Stimulated activated naive B cell treated with anti-CD40 and anti-IgM and Interleukin-4, amounts not matched to agents 10 μg/mL and 1 μg/mL and 100 μg/mL, for 72 hours (primary cell): ENCODE measurements around the gene DDX10.

Experiments used
- ATAC-seq, 2 donors: fragments of 150-1000 bp; cut with Tn5 transposase; replicated peaks; 2 replicates each; pipeline ENCODE4 v1.10.0; 2021; ENCODE audit warnings: moderate library complexity in 1 of 2
- DNase-seq: peaks from one replicate; pipeline ENCODE4 v3.0.0; 2021
- H3K27ac Mint-ChIP-seq: one replicate; pipeline ENCODE4 v1.8.0; 2022; ENCODE audit warnings: mild to moderate bottlenecking, mixed read lengths
- H3K27me3 Mint-ChIP-seq, 2 donors: one replicate each; pipeline ENCODE4 v1.8.0; 2022; ENCODE audit warnings: mixed read lengths in 2 of 2
- H3K36me3 Mint-ChIP-seq, 2 donors: one replicate each; pipeline ENCODE4 v1.8.0; 2022; ENCODE audit warnings: mixed read lengths in 2 of 2, mild to moderate bottlenecking in 1 of 2
- H3K4me1 Mint-ChIP-seq, 2 donors: one replicate each; pipeline ENCODE4 v1.8.0; 2022; ENCODE audit warnings: mixed read lengths in 2 of 2, mild to moderate bottlenecking in 1 of 2
- H3K4me3 Mint-ChIP-seq, 2 donors: one replicate each; pipeline ENCODE4 v1.8.0; 2022; ENCODE audit warnings: mild to moderate bottlenecking in 2 of 2, mixed read lengths in 2 of 2, moderate library complexity in 1 of 2
- H3K9me3 Mint-ChIP-seq, 2 donors: one replicate each; pipeline ENCODE4 v1.8.0; 2022; ENCODE audit warnings: mixed read lengths in 2 of 2, mild to moderate bottlenecking in 1 of 2

DDX10 gene

DNA sequence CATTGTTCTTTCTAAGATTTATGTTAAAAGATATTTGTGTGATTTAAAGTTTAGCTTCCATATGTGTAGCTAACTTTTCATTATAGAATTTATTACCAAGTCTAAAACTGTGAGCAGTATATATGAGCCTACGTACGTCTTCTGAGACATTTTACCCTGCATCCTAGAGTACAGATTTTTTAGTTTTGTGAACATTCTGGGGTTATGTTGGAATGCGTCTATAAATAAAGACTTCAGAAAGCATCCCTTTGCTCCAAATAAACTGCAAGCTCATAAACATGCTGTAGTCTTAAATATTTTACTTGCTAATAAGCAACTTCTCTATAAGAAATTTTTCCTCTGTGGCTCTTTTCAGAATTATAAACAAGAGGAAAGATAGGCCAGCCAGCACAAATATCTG is 236.5 kb downstream of the DDX10 start:
- Mint-ChIP-seq H3K36me3 (peaks cover 21 to 27% of the 10 kb centered on the region in 2 donors), H3K9me3 (no peaks in the 10 kb centered on the region), H3K4me1 (peaks cover 1% of the 10 kb centered on the region in 2 donors), H3K27ac (no peak overlapping the region), H3K27me3 (no peaks in the 10 kb centered on the region), H3K4me3 (no peak overlapping the region)
- DNase-seq: no peak
- no peak for ATAC-seq

DNA sequence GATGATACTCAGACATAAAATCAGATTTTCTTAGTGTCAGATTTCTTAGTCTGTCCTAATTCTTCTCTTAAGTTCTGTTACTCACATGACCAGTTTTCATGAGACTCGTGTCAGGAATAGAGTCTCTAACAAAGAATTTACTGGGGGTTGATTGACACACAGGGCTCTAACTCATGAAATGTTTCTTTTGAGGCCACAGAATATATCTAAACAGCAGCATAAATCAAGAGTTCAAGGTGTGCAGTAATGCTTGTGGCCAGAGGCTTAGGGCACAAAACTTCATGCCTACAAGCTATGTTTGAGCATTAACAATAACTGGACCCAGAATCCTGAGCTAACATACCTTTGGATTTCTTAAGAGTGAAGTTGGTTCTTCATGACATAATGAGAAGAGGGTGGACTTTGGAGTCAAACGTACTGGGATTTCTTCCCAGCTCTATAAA is 237.2 kb downstream of the DDX10 start:
- Mint-ChIP-seq H3K27ac (no peak overlapping the region), H3K4me3 (no peak overlapping the region), H3K36me3 (peaks cover 21 to 24% of the 10 kb centered on the region in 2 donors), H3K9me3 (no peaks in the 10 kb centered on the region), H3K27me3 (no peaks in the 10 kb centered on the region), H3K4me1 (peaks cover 0 to 1% of the 10 kb centered on the region in 2 donors)
- DNase-seq (no peak), ATAC-seq (no peak)

DNA sequence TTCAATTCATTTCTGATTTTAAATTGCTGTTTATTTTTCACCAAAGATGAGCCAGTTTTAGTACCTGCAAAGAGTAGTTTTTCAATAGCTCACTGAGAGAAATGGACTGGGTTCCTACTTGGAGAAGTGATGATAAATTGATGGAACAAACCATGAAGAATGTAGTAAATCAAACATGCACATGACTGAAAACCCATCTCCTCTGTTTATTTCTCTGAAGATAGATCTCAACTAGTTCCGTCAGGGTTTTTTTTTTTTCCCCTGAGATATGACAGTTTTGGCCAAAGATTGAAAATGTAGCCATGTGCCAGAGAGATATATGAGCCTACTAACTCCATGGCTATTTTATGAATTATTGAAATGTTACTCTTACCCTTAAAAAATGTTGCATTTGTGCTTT is 239.6 kb downstream of the DDX10 start:
- DNase-seq: no peak
- no peak for ATAC-seq
- H3K9me3 Mint-ChIP-seq: no peaks in the 10 kb centered on the region
- H3K27me3 Mint-ChIP-seq: no peaks in the 10 kb centered on the region
- H3K4me1 Mint-ChIP-seq: peaks cover 0 to 1% of the 10 kb centered on the region in 2 donors
- H3K36me3 Mint-ChIP-seq: peaks cover 9 to 12% of the 10 kb centered on the region in 2 donors
- no peak overlapping the region for H3K4me3 Mint-ChIP-seq
- no peak overlapping the region for H3K27ac Mint-ChIP-seq

DNA sequence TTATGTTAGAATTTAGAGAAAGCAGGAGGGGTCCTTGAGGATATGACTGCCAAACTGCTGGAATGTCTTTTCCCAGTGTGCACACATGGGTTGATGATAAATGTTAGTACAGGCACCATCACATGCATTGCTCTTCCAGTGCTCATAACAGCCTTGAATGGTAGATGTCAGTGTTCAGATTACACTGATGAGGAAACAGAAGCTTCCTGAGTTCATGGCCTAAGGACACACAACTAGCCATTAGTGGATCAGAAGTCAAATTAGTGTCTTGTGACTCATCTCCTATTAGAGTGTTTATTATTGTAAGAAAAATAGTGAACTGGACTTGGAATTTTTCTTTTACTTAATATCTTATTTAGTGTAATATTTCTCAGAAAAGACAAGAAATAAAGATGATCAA is 241.5 kb downstream of the DDX10 start:
- peaks cover 0 to 3% of the 10 kb centered on the region in 2 donors for H3K4me1 Mint-ChIP-seq
- no peak for DNase-seq
- ATAC-seq: no peak
- H3K27me3 Mint-ChIP-seq: no peaks in the 10 kb centered on the region
- H3K36me3 Mint-ChIP-seq: peaks cover 10 to 14% of the 10 kb centered on the region in 2 donors
- H3K4me3 Mint-ChIP-seq: no peak overlapping the region
- no peaks in the 10 kb centered on the region for H3K9me3 Mint-ChIP-seq
- no peak overlapping the region for H3K27ac Mint-ChIP-seq

DNA sequence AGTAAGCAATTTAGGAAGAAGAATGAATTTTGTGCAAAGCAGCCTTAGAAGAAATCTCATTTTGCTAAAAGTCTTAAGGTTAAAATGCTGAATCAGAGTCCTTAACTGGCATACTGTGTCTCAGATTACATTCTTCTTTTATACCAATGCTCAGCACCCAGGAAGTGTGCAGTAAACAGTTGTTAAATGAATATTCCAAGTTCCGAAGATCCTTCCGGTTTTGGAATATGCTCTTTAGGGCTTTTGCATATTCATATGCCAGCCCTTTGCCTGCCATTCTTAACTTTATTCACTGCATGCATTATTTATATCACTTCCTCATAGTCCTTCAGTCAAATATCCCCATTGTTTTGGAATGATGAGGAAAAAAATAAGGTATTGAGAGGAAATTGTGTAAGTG is 242.0 kb downstream of the DDX10 start:
- Mint-ChIP-seq H3K27ac (no peak overlapping the region), H3K36me3 (peaks cover 10 to 14% of the 10 kb centered on the region in 2 donors), H3K4me1 (peaks cover 0 to 3% of the 10 kb centered on the region in 2 donors), H3K9me3 (no peaks in the 10 kb centered on the region), H3K27me3 (no peaks in the 10 kb centered on the region), H3K4me3 (no peak overlapping the region)
- DNase-seq: no peak
- no peak for ATAC-seq

DNA sequence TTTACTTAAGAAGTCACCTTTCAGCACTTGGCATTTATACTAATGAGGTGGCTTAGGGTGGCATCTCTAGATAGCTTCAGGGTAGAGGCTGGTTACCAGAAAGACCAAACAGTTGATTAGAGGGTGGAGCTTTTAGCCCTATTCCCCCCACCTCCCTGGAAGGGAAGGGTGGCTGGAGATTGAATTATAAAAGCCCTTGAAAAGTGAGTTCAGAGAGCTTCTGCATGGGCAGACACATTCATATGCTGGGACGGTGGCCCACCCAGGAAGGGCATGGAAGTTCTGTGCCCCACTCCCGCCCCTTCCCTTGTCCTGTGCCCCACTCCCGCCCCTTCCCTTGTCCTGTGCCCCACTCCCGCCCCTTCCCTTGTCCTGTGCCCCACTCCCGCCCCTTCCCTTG is 244.2 kb downstream of the DDX10 start:
- no peaks in the 10 kb centered on the region for H3K27me3 Mint-ChIP-seq
- no peak for DNase-seq
- H3K4me1 Mint-ChIP-seq: peaks cover 0 to 3% of the 10 kb centered on the region in 2 donors
- H3K4me3 Mint-ChIP-seq: no peak overlapping the region
- no peak for ATAC-seq
- peaks cover 11 to 14% of the 10 kb centered on the region in 2 donors for H3K36me3 Mint-ChIP-seq
- no peak overlapping the region for H3K27ac Mint-ChIP-seq
- H3K9me3 Mint-ChIP-seq: no peaks in the 10 kb centered on the region

DNA sequence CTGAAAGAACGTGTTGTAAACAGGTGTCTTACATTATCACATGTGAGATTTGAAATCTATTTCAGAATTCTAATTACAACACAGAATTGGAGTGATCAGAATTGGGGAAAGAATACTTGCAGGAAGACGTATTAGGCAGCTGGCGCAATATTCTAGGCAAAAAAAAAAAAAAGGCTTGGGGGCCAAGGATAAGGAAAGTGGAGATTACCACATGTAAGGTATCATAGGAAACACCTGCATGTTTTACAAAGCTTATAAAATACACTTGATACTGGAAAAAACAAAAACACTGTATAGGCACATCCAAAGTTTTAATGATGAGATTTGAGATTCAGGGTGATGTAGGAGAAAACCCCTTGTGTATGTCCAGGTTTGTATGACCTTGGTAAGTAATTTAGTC is 245.1 kb downstream of the DDX10 start:
- DNase-seq (no peak), ATAC-seq (no peak)
- Mint-ChIP-seq H3K4me3 (no peak overlapping the region), H3K9me3 (no peaks in the 10 kb centered on the region), H3K27me3 (no peaks in the 10 kb centered on the region), H3K27ac (no peak overlapping the region), H3K4me1 (peaks cover 0 to 3% of the 10 kb centered on the region in 2 donors), H3K36me3 (peaks cover 11 to 14% of the 10 kb centered on the region in 2 donors)

DNA sequence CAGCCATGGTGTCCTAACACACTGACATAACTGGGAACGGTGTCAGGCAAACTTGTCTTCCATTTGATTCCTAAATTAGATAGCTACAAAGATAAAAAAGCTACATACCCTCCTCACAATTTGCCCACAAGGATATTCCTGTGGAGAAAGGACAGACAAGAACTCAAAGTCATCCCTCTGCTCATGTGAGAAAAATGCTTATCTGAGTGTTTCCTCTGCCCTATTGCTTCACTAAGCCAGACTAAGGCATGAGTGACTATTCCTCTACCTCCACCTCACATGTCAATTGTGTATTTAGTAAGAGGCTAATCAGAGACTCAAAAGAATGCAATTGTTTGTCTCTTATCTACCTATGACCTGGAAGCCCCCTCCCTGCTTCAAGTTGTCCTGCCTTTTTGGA is 247.7 kb downstream of the DDX10 start:
- no peak overlapping the region for H3K27ac Mint-ChIP-seq
- peaks cover 9 to 16% of the 10 kb centered on the region in 2 donors for H3K36me3 Mint-ChIP-seq
- ATAC-seq: no peak
- no peak overlapping the region for H3K4me3 Mint-ChIP-seq
- no peak for DNase-seq
- peaks cover 0 to 3% of the 10 kb centered on the region in 2 donors for H3K4me1 Mint-ChIP-seq
- H3K9me3 Mint-ChIP-seq: no peaks in the 10 kb centered on the region
- no peaks in the 10 kb centered on the region for H3K27me3 Mint-ChIP-seq

DNA sequence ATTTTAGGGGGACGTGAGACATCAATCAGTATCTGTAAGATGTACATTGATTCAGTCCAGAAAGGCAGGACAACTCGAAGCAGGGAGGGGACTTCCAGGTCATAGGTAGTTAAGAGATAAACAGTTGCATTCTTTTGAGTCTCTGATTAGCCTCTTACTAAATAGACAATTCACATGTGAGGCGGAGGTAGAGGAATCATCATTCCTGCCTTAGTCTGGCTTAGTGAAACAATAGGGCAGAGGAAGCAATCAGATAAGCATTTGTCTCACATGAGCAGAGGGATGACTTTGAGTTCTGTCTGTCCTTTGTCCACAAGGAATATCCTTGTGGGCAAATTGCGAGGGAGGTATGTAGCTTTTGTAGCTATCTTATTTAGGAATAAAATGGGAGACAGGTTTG is 248.3 kb downstream of the DDX10 start:
- no peaks in the 10 kb centered on the region for H3K27me3 Mint-ChIP-seq
- H3K9me3 Mint-ChIP-seq: no peaks in the 10 kb centered on the region
- ATAC-seq (no peak), DNase-seq (no peak)
- H3K27ac Mint-ChIP-seq: peak overlapping the region; percentile 31
- H3K36me3 Mint-ChIP-seq: peaks cover 11 to 22% of the 10 kb centered on the region in 2 donors
- H3K4me1 Mint-ChIP-seq: peaks cover 0 to 3% of the 10 kb centered on the region in 2 donors
- no peak overlapping the region for H3K4me3 Mint-ChIP-seq

DNA sequence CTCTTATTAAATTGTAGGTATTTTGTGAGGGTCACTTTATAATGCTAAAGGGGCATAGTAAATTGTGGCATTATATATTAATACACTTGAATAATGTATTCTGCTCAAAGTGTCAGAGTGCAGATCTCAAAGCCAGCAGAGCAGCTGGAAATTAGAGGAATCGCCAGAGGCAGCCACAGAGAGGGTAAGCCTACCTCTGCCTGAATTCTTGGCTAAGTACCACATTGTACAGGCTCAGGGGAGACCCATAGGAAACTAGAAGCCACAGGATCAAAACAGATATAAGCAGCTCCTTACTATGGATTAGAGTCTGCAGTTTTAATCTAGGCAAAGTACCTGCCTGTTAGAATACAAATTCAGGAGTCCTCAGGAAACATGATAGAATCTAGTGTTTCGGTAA is 249.3 kb downstream of the DDX10 start:
- peaks cover 0 to 3% of the 10 kb centered on the region in 2 donors for H3K4me1 Mint-ChIP-seq
- ATAC-seq (no peak), DNase-seq (no peak)
- H3K4me3 Mint-ChIP-seq: no peak overlapping the region
- no peak overlapping the region for H3K27ac Mint-ChIP-seq
- H3K36me3 Mint-ChIP-seq: peaks cover 13 to 26% of the 10 kb centered on the region in 2 donors
- no peaks in the 10 kb centered on the region for H3K27me3 Mint-ChIP-seq
- H3K9me3 Mint-ChIP-seq: no peaks in the 10 kb centered on the region

DNA sequence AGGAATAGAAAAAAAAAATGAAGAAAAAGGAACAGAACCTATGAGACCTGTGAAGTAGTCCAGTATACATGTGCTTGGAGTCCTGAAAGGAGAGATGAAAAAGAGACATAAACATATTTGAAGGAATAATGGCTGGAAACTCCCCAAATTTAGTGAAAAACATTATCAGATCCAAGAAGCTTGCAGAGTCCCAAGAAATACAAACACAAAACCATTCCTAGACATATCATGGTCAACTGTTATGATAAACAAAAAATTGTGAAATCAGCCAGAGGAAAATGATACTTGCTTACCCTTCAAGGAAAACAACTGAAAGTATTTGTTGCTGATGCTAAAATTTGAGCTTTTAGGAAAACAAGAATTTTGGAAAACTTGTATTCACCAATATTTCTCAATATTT is 250.1 kb downstream of the DDX10 start:
- no peaks in the 10 kb centered on the region for H3K9me3 Mint-ChIP-seq
- no peak for ATAC-seq
- no peak for DNase-seq
- H3K27ac Mint-ChIP-seq: no peak overlapping the region
- peaks cover 8 to 25% of the 10 kb centered on the region in 2 donors for H3K36me3 Mint-ChIP-seq
- H3K4me1 Mint-ChIP-seq: peaks cover 0 to 3% of the 10 kb centered on the region in 2 donors
- H3K27me3 Mint-ChIP-seq: no peaks in the 10 kb centered on the region
- no peak overlapping the region for H3K4me3 Mint-ChIP-seq

DNA sequence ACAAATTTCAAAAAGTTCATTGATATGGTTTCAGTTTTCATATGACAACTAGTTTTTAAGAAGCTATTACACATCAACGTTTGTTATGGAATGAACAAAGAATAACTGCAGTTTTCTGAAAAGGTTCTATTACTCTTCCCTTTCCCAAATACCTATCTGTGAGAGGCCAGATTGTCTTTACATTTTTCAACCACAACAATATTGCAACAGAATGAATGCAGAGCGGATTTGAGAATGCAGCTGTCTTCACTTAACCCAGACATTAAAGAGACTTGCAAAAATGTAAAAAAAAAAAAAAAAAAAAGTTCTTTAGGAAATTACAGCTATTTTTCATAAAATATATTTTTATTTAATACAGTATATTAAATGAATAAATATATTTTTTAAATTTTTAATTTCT is 250.8 kb downstream of the DDX10 start:
- Mint-ChIP-seq H3K4me1 (peaks cover 0 to under 1% of the 10 kb centered on the region in 2 donors), H3K36me3 (peaks cover 7 to 31% of the 10 kb centered on the region in 2 donors), H3K4me3 (no peak overlapping the region), H3K9me3 (no peaks in the 10 kb centered on the region), H3K27me3 (no peaks in the 10 kb centered on the region), H3K27ac (no peak overlapping the region)
- no peak for ATAC-seq
- DNase-seq: no peak

DNA sequence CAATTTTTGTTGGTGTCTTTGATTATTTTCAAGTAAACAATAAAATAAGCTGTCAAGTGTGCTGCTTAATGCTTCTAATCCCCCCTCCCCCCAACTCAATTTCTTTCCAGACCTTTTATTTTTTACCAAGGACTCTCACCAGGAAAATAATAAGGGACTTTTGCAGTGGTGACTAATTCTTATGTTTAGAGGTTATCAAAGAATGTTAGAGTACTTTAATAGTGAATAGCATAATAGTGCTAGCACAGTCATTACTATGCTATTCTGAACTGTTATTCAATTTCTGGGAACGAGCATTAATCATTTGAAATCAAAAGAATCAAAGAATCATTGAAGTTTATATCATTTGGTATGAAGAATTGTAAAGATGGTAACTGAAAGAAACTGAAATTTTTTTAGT is 251.4 kb downstream of the DDX10 start:
- Mint-ChIP-seq H3K4me3 (no peak overlapping the region), H3K9me3 (no peaks in the 10 kb centered on the region), H3K27me3 (no peaks in the 10 kb centered on the region), H3K36me3 (peaks cover 7 to 31% of the 10 kb centered on the region in 2 donors), H3K4me1 (no peaks in the 10 kb centered on the region), H3K27ac (no peak overlapping the region)
- ATAC-seq: no peak
- DNase-seq: no peak

DNA sequence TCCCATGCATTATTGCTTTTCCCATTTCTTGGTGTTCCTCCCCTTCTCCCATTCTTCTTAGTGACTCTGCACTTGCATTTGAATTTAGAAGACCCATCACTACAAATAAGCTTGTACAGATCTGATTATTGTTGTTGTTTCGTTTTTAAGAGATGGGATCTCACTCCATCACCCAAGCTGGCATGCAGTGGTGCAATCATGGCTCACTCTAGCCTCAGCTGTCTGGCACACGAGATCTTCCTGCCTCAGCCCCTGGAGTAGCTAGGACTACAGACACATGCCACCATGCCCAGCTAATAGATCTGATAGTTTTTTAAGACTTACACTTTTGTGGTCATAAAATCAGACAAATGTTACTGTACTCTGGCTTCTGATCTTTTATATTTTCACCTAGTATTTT is 252.1 kb downstream of the DDX10 start:
- DNase-seq (no peak), ATAC-seq (no peak)
- H3K4me3 Mint-ChIP-seq: no peak overlapping the region
- peaks cover 9 to 35% of the 10 kb centered on the region in 2 donors for H3K36me3 Mint-ChIP-seq
- H3K27ac Mint-ChIP-seq: peak overlapping the region; percentile 25
- no peaks in the 10 kb centered on the region for H3K4me1 Mint-ChIP-seq
- H3K27me3 Mint-ChIP-seq: no peaks in the 10 kb centered on the region
- no peaks in the 10 kb centered on the region for H3K9me3 Mint-ChIP-seq

DNA sequence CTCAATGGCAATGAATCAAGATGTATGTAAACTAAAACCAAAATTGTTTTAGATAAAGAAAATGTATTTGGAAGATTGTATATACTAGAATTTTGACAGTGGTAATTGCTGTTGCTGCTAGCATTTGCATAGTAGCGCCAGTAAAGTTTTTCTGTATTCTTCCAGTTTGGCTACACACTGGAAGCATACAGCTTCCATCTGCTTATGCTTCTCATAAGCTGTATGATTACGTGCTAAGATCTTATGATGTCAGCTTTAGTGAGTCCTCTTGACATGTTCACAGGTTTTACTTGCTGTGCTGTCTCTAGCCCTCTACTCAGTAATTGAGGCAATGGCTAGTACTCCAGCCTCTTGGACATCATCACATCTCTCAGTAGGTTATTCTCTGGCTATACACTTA is 256.3 kb downstream of the DDX10 start:
- Mint-ChIP-seq H3K9me3 (no peaks in the 10 kb centered on the region), H3K27ac (no peak overlapping the region), H3K27me3 (no peaks in the 10 kb centered on the region), H3K4me3 (no peak overlapping the region), H3K36me3 (peaks cover 16 to 46% of the 10 kb centered on the region in 2 donors), H3K4me1 (no peaks in the 10 kb centered on the region)
- ATAC-seq: no peak
- DNase-seq: no peak

DNA sequence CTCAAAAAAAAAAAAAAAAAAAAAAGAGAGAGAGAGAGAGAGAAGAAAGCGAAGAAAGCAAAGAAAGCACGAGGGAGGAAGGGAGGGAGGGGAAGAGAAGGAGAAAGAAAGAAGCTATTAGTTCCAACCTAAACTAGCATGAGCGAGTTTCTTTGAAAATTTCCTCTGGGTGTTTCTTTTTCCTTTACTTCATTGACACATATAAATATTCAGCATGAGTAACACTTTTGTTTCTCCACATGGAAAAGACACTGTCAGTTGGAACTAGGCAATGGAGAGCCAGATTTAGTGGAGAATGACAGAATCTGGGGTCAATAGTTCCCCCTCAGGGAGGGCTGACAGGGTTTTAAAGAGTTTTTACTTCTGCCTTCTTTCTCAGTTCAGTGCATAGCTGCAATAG is 257.4 kb downstream of the DDX10 start:
- no peak overlapping the region for H3K4me3 Mint-ChIP-seq
- no peaks in the 10 kb centered on the region for H3K27me3 Mint-ChIP-seq
- H3K4me1 Mint-ChIP-seq: no peaks in the 10 kb centered on the region
- ATAC-seq (no peak), DNase-seq (no peak)
- H3K27ac Mint-ChIP-seq: no peak overlapping the region
- H3K36me3 Mint-ChIP-seq: peaks cover 14 to 45% of the 10 kb centered on the region in 2 donors
- H3K9me3 Mint-ChIP-seq: no peaks in the 10 kb centered on the region
